ENCODE data around the gene TRMT2A. TPM values are rescaled to one million over a fixed set of nuclear protein-coding genes. Genes with fewer than 3 reads are reported as not detected.
A peak's percentile ranks its signal among the peaks of the same experiment; 100 is the strongest.

The TRMT2A gene
- total and polyA plus RNA-seq, 8 donors: 39.3 to 60.4 (median 46.6) TPM

DNA sequence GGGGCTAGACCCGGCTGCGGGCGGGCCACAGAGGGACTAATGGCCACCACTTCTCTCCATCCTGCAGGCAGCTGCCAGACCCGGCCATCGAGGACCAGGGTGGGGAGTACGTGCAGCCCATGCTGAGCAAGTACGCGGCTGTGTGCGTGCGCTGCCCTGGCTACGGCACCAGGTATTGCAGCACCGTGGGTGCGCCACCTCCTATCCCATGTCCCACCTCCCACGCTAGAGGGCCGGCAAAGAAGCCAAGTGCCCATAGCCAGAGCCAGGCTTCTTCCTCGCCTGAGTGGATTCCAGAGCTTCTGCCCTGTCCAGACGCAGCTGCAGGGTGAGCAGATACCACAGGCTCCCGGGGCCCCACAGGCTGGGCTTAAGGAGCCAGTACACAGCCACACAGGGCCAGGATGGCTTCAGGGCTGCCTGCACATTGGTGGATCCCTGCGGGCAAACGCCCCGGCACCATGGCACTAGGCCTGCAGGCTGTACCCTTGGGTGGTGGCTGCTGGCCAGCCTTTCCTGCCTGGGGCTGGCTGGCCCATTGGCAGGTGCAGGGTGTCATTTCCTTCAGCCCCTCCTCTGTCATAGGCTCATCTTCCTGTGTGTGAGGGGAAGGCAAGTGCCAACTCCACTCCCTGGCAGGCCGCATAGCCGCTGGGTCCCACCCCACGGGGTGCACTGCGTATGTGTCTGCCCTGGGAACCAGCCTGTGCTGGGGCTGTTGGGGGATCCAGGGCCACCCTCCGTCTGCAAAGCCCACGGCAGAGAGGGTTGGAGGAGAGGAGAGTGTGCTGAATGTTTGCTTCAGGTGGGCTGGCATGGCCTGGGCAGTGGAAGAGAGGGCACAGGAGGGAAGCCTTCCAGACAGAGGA is 53.5 kb downstream of the TRMT2A start:
- ATAC-seq: no peak
- DNase-seq: peak in 1 of 4 donors; percentile 73

DNA sequence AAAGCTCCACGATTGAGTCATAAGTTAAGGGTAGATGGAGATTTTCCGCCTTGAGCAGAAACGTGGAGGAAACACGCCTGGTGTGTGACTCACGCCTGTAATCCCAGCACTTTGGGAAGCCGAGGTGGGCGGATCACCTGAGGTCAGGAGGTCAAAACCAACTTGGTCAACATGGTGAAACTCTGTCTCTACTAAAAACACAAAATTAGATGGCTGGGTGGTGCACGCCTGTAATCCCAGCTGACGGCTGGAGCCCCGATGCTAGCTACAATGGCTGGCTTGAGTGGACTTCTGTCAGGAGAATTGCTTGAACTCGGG is 54.3 kb downstream of the TRMT2A start:
- Histone ChIP-seq H3K4me3 (no peak overlapping the region), H3K36me3 (peaks cover 0 to 78% of the 10 kb centered on the region in 2 donors), H3K27ac (no peak overlapping the region), H3K9me3 (no peaks in the 10 kb centered on the region), H3K27me3 (no peaks in the 10 kb centered on the region), H3K4me1 (peaks cover 0 to 8% of the 10 kb centered on the region in 2 donors)
- ATAC-seq (no peak), DNase-seq (no peak)
- TF ChIP-seq, protein P1, sequence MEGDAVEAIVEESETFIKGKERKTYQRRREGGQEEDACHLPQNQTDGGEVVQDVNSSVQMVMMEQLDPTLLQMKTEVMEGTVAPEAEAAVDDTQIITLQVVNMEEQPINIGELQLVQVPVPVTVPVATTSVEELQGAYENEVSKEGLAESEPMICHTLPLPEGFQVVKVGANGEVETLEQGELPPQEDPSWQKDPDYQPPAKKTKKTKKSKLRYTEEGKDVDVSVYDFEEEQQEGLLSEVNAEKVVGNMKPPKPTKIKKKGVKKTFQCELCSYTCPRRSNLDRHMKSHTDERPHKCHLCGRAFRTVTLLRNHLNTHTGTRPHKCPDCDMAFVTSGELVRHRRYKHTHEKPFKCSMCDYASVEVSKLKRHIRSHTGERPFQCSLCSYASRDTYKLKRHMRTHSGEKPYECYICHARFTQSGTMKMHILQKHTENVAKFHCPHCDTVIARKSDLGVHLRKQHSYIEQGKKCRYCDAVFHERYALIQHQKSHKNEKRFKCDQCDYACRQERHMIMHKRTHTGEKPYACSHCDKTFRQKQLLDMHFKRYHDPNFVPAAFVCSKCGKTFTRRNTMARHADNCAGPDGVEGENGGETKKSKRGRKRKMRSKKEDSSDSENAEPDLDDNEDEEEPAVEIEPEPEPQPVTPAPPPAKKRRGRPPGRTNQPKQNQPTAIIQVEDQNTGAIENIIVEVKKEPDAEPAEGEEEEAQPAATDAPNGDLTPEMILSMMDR (IDR thresholded peaks at IDR 0.05): no peak
- intact Hi-C loops (cut with DNase I): no loop called here

More for the DNA sequence above, 53.5 kb downstream of the TRMT2A start:
- no peaks in the 10 kb centered on the region for H3K9me3 ChIP-seq
- H3K4me1 ChIP-seq: peaks cover 0 to 8% of the 10 kb centered on the region in 2 donors
- peaks cover 0 to 70% of the 10 kb centered on the region in 2 donors for H3K36me3 ChIP-seq
- H3K27me3 ChIP-seq: no peaks in the 10 kb centered on the region
- no peak overlapping the region for H3K27ac ChIP-seq
- intact Hi-C loops (cut with DNase I): no loop called here
- H3K4me3 ChIP-seq: no peak overlapping the region
- TF ChIP-seq, protein P1 (IDR thresholded peaks at IDR 0.05): no peak

DNA sequence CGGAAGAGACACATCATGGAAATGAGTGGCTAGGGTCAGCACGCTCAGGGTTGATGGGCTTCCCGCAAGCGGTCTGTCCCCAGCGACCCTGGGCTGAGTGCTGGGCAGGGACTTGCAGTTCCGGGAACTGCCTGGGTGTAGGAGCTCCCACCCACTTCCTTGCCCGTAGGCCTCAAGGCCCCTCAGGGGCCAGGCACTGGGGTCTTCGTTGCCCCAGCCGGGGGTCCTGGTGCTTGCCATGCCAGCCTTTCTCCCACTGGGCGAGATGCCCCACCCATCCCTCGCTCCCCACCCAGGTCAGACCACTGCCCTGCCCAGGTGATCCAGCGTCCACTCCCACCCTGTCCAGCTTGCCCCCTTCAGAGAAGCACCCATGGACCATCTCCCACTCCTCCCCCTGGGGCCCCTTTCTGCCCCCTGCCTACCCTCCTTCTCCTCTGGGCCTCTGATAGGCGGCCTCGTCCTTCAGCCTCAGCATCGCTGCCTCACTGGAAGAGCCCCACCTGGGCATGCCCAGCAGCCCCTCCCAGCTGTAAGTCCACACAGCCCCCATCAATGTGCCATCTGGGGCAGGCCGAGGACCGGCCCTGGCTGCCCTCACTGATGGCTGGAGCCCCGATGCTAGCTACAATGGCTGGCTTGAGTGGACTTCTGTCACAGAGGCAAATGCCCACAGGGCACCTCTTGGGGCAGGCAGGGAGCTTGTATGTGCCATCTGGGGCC is 54.8 kb downstream of the TRMT2A start:
- Histone ChIP-seq H3K36me3 (peaks cover 0 to 83% of the 10 kb centered on the region in 2 donors), H3K27ac (no peak overlapping the region), H3K27me3 (no peaks in the 10 kb centered on the region), H3K9me3 (no peaks in the 10 kb centered on the region), H3K4me1 (peaks cover 0 to 8% of the 10 kb centered on the region in 2 donors), H3K4me3 (no peak overlapping the region)
- no peak for ATAC-seq
- intact Hi-C loops (cut with DNase I): no loop called here
- peak in 1 of 4 donors; percentile 61 for DNase-seq
- TF ChIP-seq, protein P1 (IDR thresholded peaks at IDR 0.05): no peak

Small RNA genes within 50 kb of the gene (microRNA-seq; reads per million reads assigned to microRNA genes)
- 0.14 to 0.34 reads per million in 2 donors for gene MIR6816

Other genes with a start within 250 kb of the TRMT2A start
- gene COMT, start 175.5 kb downstream of the TRMT2A start, total RNA-seq: 100 to 1,000 TPM; 191 to 249 TPM
- 100 to 1,000 TPM in 3 of 6 donors, 10 to 100 TPM in 3; 90.1 to 121 (median 97.2) TPM for gene COMT, start 175.5 kb downstream of the TRMT2A start, polyA plus RNA-seq (ENCODE audit: insufficient read length in 6 of 6)
- 10 to 100 TPM; 36.5 to 42.8 TPM for gene TXNRD2, start 175.4 kb downstream of the TRMT2A start, total RNA-seq
- gene TXNRD2, start 175.4 kb downstream of the TRMT2A start, polyA plus RNA-seq (ENCODE audit: insufficient read length in 6 of 6): 10 to 100 TPM; 17.6 to 24.2 (median 20.7) TPM
- 10 to 100 TPM; 18.2 to 22.4 TPM for gene ARVCF, start 100.4 kb downstream of the TRMT2A start, total RNA-seq
- 10 to 100 TPM; 21.0 to 40.3 (median 26.7) TPM for gene ARVCF, start 100.4 kb downstream of the TRMT2A start, polyA plus RNA-seq (ENCODE audit: insufficient read length in 6 of 6)
- 10 to 100 TPM; 45.9 to 47.2 TPM for gene TANGO2, start 96.1 kb downstream of the TRMT2A start, total RNA-seq
- 10 to 100 TPM; 10.9 to 17.2 (median 12.6) TPM for gene TANGO2, start 96.1 kb downstream of the TRMT2A start, polyA plus RNA-seq (ENCODE audit: insufficient read length in 6 of 6)
- 10 to 100 TPM; 28.9 to 34.9 TPM for gene DGCR8, start 37.0 kb downstream of the TRMT2A start, total RNA-seq
- 10 to 100 TPM; 42.2 to 63.2 (median 46.8) TPM for gene DGCR8, start 37.0 kb downstream of the TRMT2A start, polyA plus RNA-seq (ENCODE audit: insufficient read length in 6 of 6)
- 100 to 1,000 TPM in 1 of 2 donors, 10 to 100 TPM in 1; 63.7 to 111 TPM for gene RANBP1, start 1.1 kb downstream of the TRMT2A start, total RNA-seq
- gene RANBP1, start 1.1 kb downstream of the TRMT2A start, polyA plus RNA-seq (ENCODE audit: insufficient read length in 6 of 6): 100 to 1,000 TPM; 134 to 184 (median 154) TPM
- 10 to 100 TPM; 63.0 to 81.8 TPM for gene ZDHHC8, start 14.6 kb upstream of the TRMT2A start, total RNA-seq
- gene ZDHHC8, start 14.6 kb upstream of the TRMT2A start, polyA plus RNA-seq (ENCODE audit: insufficient read length in 6 of 6): 10 to 100 TPM; 34.4 to 56.1 (median 43.7) TPM
- 1 to 10 TPM; 1.1 to 1.4 TPM for gene CCDC188, start 33.8 kb upstream of the TRMT2A start, total RNA-seq
- gene CCDC188, start 33.8 kb upstream of the TRMT2A start, polyA plus RNA-seq (ENCODE audit: insufficient read length in 6 of 6): 1 to 10 TPM; 1.1 to 3.9 (median 2.0) TPM
- gene RTN4R, start 151.1 kb upstream of the TRMT2A start, total RNA-seq: 10 to 100 TPM in 1 of 2 donors, 1 to 10 TPM in 1; 8.9 to 10.9 TPM
- 1 to 10 TPM; 3.7 to 9.5 (median 5.9) TPM for gene RTN4R, start 151.1 kb upstream of the TRMT2A start, polyA plus RNA-seq (ENCODE audit: insufficient read length in 6 of 6)
- 10 to 100 TPM; 35.5 to 46.7 TPM for gene DGCR6L, start 202.8 kb upstream of the TRMT2A start, total RNA-seq
- gene DGCR6L, start 202.8 kb upstream of the TRMT2A start, polyA plus RNA-seq (ENCODE audit: insufficient read length in 6 of 6): 10 to 100 TPM; 43.1 to 52.2 (median 48.1) TPM

Data from left lung (tissue), 10 donors.